NCI-H2196 (cell line): ENCODE data around the gene HOXB9.

Experiments used
- DNase-seq: peaks from one replicate; lab custom pipeline; 2025; ENCODE audit not compliant: unreplicated experiment; lab: John Stamatoyannopoulos, UW

The HOXB9 gene

GRCh38 chr17:48625495-48626244 is 488 bp downstream of the HOXB9 start:
- DNase-seq: peak; percentile 41

- DNase-seq: peak; percentile 18
Observed at GRCh38 chr17:48624544-48625494, 1.3 kb downstream of the HOXB9 start.

DNA sequence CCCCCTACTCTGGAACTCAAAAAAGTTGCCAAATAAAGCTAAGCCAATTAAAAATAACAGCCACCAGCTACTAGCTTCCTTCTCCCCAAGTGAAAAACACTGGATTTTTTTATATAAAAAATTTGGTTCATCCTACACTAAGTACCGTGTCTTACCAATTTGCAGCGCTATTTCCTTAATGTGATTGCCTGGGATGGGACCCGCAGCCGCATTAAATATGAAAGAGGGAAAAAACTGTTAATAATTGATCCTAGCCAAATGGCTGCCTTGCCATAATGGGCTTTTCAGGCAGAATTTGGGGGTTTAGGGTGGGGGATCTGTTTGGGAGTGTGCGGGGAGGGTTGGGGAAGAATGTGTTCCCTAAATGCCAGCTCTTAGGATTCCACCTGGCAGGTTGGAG is 2.0 kb downstream of the HOXB9 start:
- DNase-seq: no peak

DNA sequence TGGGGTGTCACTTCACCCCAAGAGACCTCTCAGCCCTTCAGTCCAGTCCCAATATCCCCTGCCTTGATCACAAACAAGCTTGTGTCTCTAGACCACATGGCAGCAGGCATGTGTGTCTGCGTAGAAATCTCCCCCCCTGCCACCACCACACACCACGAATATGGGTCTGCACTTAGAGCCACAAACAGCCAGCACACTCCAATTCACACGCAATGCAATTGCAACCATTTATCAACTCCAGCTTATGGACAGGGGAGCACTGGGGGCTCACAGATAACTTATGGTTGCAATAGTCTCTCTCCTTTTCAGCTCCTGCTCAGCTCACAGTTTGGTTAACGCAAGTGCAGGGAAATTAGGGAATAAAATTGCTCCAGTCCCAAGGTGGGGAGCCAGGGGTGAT is 2.6 kb downstream of the HOXB9 start:
- DNase-seq: no peak

DNA sequence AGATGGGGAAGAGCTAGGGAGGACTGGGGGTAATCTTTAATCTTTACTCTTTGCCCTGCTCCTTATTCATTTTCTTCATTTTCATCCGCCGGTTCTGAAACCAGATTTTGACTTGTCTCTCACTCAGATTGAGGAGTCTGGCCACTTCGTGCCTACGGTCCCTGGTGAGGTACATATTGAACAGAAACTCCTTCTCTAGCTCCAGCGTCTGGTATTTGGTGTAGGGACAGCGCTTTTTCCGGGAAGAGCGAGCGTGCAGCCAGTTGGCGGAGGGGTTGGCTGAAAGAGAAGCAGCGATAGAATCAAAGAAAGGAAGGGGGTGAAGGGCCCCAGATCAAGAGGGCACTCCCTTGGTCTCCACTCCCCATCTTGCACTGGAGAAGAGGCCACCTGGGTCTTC is 3.3 kb downstream of the HOXB9 start:
- DNase-seq: no peak

DNA sequence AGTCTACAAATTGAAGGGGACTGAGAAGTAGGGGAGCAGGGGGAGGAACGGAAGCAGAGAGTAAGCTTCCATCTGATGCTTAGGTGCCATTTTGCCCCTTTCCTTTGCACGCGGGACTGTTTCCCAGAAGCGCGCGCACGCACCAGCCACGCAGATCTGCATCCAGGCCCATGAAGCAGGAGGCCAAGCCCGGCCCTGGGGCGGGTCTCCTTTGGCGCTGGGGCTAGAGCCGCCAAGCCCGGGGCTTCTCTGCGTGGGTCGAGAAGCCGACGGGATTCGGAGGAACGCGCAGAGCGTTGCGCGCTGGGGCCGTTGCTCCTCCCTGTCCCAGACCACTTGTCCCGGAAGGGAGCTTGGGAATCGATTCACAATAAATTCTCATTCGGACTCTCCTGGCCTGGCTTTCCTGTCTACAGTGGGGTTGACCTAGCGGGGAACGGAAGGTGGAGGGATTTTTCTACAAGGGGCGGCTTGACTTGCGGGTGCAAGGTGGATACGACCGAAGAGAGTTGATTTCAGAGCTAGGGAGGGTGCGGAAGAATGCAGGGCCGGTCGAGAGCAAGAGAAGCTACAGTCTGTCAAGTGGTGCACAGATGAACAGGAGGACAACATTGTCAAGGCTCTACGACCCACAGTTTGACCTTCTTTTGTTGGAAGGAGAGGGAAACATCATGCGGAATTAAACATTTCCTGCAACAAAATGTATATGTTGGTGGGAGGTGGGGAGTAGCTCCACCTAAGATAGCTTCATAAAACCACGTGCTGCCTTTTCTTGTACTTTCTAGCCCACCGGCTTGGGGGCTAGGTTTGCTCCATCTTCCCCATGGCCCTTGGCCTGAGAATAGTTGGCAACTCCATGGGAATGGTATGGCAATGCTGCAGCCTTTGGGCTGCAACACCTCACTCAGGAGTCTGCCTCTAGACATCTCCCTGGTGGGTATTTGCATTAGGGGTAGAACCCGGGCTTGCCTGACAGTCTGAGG is 4.5 kb downstream of the HOXB9 start:
- no peak for DNase-seq

DNA sequence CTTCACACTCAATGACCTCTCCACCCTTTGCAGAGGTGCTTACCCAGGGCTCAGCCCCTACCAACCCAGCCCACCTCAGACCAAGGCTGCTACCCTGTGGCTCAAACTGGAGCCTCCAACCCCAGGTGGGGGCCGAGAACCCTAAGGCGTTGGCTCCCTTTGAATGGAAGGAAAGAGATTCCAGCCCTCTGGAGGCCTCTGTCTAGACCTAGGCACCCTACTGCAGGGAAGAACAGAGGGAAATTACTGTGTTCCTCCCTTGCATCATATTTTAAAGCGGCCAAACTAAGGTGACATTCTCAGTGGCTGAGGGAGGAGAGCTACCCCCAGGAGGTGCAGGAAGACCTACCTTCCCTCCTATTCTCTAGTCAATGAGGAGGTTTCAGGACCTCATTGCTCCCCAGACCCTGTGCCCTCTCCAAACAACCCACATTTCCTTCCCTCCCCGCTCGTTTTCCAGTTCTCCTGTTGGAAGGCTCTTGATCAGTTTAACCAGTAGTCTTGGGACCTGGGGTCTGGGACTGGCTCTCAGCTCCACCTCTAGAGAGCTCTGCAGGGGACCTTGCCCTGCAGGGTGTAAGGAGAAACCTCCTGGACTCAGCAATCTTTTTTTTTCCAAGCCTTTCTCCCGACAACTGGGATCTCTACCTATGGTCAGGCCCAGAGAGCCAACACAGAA is 5.6 kb downstream of the HOXB9 start:
- no peak for DNase-seq

DNA sequence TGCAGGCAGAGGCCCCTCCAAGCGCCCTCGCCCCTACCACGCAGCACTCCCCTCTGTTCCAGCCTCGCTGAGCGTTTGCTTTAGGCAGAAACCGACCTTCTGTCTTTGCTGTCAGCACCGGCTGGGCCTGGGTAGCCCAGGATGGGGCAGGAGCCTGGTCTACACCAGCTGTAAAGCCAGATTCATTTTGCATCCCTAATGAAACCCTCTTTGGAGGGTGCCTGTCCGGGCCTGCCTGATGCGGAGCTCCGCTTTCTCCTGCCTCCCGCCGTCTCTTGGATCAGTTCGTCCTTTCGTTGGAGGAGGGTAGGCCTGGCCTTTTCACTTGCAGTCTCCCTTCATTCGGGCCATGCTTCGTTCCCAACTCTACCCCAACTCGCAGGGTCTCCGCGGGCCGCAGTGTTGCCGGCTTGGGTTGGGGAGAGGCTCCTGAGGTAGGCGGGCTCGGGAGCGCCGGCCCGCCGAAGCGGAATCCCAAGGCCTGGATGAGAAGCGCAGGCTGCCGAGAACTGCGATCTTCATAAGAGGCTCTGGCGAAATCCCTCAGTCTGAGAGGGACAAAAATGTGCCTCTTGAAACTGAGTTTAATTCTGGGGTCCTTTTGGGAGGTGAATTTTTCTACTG is 6.2 kb downstream of the HOXB9 start:
- no peak for DNase-seq

GRCh38 chr17:48618256-48618896 is 7.8 kb downstream of the HOXB9 start:
- peak; percentile 87 for DNase-seq

GRCh38 chr17:48617471-48618255 is 8.5 kb downstream of the HOXB9 start:
- DNase-seq: no peak

DNA sequence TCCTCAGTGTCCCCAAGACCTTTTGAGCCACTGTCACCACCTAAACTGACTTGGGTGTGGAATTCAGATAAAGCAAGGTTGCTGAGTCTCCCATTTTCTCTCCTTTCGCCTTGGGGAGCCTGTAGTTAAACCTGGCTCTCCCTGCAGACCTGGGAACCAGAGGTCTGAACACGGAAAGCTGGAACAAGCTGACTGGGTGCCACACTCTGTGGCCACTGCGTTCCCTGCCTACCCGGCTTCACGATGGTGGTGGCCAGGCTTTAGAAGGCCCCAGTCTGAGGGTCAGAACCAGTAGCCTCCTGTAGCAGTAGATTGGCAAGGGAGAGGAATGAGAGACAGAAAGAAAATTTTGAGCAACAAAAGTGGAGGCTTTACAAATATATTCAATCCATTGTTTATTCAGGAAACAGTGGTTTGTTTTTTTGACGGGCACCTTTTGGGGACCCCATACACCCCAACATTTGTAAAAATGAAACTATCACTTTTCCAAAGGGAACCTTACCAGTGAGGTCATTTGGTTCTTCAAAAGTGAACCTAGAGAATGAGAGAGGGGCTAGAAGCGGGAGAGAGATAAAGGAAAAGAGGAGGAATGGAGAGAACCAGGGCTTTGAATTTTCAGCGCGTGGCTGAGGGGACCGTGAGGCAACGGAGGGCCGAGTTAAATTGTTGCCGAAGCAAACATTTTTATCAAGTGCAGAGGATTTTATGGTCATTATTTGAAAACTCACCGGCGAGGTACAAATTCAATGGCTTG is 9.3 kb downstream of the HOXB9 start:
- DNase-seq: no peak

- DNase-seq: no peak
Observed at GRCh38 chr17:48615963-48616716, 10.0 kb downstream of the HOXB9 start.

GRCh38 chr17:48615047-48615962 is 10.9 kb downstream of the HOXB9 start, which contains the start of gene HOXB8:
HOXB8 (minus strand) TSS chr17:48615292; CDS start chr17:48614704, 588 bp downstream.
- DNase-seq: no peak

- DNase-seq: no peak
Observed at GRCh38 chr17:48613862-48614694, 12.1 kb downstream of the HOXB9 start.
